Activated T-helper 1 cell treated with Interleukin-2 at 50 U/mL for 16 hours (primary cell): Measurements from ENCODE around the gene OR51A7.
"Not testable (repeated sequence)": the region's sequence is repeated elsewhere in the genome, so short reads cannot be mapped to it uniquely, and the experiment has no call there.

Experiments used
- DNase-seq: peaks from one replicate; pipeline ENCODE4 v3.0.0-alpha.2; 2020; ENCODE audit warnings: low read depth

OR51A7 gene

GRCh38 chr11:4903484-4903883 is at the start of gene OR51A7:
Gene OR51A7, plus strand, starts transcription at chr11:4903783. Its CDS starts 3,587 bp downstream, at chr11:4907370.
- DNase-seq, result no peak

DNA sequence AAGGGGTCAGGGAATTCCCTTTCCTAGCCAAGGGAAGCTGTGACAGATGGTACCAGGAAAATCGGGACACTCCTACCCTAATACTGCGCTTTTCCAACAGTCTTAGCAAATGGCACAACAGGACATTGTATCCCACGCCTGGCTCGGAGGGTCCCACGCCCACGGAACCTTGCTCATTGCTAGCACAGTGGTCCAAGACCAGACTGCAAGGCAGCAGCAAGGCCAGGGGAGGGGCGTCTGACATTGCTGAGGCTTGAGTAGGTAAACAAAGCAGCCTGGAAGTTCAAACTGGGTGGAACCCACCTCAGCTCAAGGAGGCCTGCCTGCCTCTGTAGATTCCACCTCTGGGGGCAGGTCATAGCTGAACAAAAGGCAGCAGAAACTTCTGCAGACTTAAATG is 49.3 kb upstream of the OR51A7 start:
- not testable (repeated sequence) for DNase-seq

- no peak for DNase-seq
These were observed 40.9 kb upstream of the OR51A7 start for GRCh38 chr11:4862447-4863236.

- no peak for DNase-seq
These were observed 39.7 kb upstream of the OR51A7 start for GRCh38 chr11:4863876-4864275.

GRCh38 chr11:4865855-4866254 is 37.7 kb upstream of the OR51A7 start:
- no peak for DNase-seq

DNA sequence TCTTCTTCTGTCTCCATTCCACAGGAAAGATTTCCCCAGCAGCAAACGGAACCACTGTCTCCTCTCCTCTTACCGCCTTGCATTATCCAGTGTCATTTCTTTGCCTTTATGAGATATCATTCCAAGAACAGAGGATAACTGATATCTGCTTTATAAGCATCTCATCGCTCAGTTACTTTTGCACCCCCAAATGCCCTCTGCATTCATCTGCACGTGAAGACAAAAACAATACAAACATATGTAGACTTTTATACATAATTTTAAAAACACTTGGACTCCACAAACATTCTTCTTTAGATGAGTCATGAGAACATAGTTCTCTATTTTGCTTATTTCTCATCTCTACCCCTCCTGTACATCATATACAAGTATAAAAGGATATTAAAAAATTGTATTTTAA is 22.4 kb upstream of the OR51A7 start:
- no peak for DNase-seq

- DNase-seq, result no peak
These were observed 21.6 kb upstream of the OR51A7 start, which contains the start of gene OR51T1 for GRCh38 chr11:4881860-4882500. Gene OR51T1, plus strand, starts transcription at chr11:4881900. Its CDS starts 0 bp downstream, at chr11:4881900.

DNA sequence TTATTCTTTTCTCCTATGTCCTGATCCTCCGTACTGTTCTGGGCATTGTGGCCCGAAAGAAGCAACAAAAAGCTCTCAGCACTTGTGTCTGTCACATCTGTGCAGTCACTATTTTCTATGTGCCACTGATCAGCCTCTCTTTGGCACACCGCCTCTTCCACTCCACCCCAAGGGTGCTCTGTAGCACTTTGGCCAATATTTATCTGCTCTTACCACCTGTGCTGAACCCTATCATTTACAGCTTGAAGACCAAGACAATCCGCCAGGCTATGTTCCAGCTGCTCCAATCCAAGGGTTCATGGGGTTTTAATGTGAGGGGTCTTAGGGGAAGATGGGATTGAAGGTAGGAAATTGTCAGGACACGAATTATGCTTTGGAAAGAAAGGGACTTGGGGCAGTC is 21.0 kb upstream of the OR51A7 start:
- DNase-seq, result no peak

GRCh38 chr11:4884361-4884760 is 19.2 kb upstream of the OR51A7 start:
- DNase-seq, result no peak

GRCh38 chr11:4886186-4886585 is 17.4 kb upstream of the OR51A7 start:
- no peak for DNase-seq

GRCh38 chr11:4887591-4887990 is 16.0 kb upstream of the OR51A7 start:
- DNase-seq, result no peak

DNA sequence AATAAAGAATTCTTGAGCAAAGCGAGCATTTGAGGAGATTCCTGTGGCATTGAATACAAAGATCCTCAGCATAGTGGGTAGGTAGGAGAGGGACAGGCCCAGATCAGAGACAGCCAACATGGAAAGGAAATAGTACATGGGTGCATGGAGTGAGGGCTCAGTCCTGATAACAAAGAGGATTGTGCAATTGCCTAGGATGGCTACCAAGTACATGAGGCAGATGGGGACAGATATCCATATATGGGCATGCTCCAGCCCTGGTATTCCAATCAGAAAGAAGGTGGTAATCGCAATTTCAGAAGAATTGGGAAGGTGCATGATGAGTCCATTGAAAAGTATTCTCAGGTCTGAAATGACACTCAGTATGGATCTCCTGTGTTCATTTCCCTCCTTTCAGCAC is 13.3 kb upstream of the OR51A7 start:
- DNase-seq, result no peak

DNA sequence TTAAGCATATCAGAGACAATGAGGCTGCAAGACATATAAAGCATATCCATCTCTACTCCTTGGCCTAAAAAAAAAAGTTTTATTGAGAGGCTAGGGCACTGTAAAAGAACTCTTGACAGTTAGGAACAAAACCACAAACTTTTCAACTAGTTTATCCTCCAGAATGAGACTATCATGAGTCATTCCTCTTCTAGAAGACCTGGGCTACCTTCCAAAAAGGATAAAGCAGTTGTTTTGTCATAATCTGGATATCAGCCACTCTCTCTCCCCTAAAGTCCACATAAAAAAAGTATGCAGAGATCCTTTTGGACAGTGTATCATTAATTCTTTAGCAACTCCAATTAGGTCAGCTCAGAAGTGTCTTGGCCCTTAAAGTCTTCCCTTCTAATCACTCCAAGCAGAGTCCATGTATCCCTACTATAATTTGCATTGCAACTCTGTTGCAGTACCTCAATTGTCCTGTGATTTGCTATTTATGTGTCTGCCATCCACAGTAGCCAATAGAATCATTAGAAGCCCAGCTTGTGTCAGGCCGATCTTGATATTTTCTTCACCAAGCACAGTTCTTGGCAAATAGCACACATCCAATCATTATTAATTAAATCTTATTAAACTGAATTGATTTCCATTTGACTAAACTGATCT is 11.5 kb upstream of the OR51A7 start:
- DNase-seq, result no peak

- no peak for DNase-seq
These were observed 13.0 kb downstream of the OR51A7 start for GRCh38 chr11:4916581-4916980.

- DNase-seq, result no peak
These were observed 15.7 kb downstream of the OR51A7 start, which contains the start of gene OR51G2 for GRCh38 chr11:4919250-4919649. Gene OR51G2, minus strand, starts transcription at chr11:4919350. Its CDS starts 3,687 bp downstream, at chr11:4915663.

DNA sequence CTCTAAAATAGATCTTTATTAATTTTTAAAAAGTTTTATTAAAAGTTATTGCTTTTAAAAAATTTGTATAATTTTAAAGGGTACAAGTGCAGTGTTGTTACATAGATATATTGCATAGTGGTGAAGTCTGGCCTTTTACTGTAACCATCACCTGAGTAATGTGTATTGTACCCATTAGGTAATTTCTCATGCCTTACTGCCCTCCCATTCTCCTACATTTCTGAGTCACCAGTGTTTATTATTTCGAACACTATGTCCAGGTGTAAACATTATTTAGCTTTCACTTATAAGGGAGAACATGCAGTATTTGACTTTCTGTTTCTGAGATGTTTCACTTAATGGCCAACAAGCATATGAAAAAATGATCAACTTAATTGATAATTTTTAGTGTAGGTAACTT is 18.2 kb downstream of the OR51A7 start:
- DNase-seq, result no peak

- no peak for DNase-seq
These were observed 18.7 kb downstream of the OR51A7 start for GRCh38 chr11:4922304-4922703.

GRCh38 chr11:4924239-4924638 is 20.7 kb downstream of the OR51A7 start, which contains the start of gene OR51G1:
Gene OR51G1, minus strand, starts transcription at chr11:4924339. Its CDS starts 0 bp downstream, at chr11:4924339.
- no peak for DNase-seq

- DNase-seq, result no peak
These were observed 23.0 kb downstream of the OR51A7 start for GRCh38 chr11:4926608-4927007.

- DNase-seq, result no peak
These were observed 29.2 kb downstream of the OR51A7 start for GRCh38 chr11:4932751-4933150.

DNA sequence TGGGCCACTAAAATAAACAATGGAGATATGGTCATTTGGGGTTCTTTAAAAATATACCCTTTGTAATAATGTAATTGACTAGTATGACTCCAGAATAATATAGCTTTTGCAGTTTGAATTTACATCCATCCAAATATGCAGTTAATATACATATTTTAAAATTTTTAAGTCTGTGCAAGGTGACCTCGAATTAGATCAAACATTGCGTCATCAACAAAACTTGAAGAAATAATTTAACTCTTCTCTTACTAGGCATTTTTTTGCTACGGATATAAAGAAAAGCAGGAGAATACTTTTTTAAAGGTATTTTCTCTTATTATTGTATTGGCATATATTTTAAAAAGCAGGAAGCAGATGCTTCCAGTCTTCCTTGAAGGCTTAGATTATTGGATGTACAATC is 33.2 kb downstream of the OR51A7 start:
- no peak for DNase-seq

DNA sequence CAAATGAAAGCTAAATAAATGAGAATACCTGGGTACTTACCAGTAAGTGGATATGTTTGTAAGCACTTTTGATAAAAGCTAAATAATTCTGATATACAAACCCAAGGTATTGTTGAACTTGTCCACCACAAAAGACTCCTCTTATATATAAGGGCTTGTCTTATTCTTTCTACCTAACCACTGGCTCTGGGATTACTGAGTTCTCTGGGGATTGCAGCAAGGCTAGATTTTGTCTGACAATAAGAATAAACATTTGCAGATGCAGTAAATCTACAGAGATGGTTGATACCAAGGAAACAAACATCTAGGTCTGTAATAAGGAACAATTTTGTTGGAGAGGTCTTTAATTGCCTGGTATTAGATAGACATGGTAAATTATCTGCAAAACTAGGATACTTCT is 43.9 kb downstream of the OR51A7 start, which contains the start of gene OR51A4:
Gene OR51A4 (minus strand): TSS at position 101 of the 400 bp plus-strand sequence. CDS start 505 bp downstream, outside the sequence.
- no peak for DNase-seq

DNA sequence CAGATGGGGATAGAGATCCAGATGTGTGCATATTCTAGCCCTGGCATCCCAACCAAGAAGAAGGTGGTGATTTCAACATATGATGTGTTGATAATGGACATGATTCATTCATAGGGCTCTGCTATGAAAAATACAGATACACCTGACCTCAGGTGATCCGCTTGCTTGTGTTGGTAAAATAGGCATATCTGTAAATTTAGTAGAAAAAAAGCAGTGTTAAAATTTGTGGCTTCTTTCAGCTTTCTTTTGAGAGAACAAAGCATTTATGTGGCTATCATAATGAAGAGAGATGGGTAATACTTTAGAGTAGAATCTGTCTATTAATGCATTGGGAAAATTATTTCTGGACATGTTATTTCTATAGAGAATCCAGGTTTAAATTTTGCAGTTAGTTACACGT is 52.0 kb downstream of the OR51A7 start, which contains the start of gene OR51A2:
Gene OR51A2 (minus strand): TSS at position 101 of the 400 bp plus-strand sequence. CDS start 0 bp downstream, at position 101.
- not testable (repeated sequence) for DNase-seq
